Smooth muscle cell of trachea (primary cell): ENCODE data around the gene SPAG7. TPM values are rescaled to one million over a fixed set of nuclear protein-coding genes. Genes with fewer than 3 reads are reported as not detected.

ENCODE experiments used
- total RNA-seq: library from RNA; depleted of rRNA; stranded (reverse); fragments of >200 nt; gene quantifications from 2 replicates; pipeline ENCODE4 v1.2.1, GENCODE V29; 2014

The SPAG7 gene
- total RNA-seq: 43.2 and 56.1 TPM in 2 replicates

GRCh38 chr17:4967539-4968485 is at the start of gene SPAG7:
TSS of gene SPAG7 (minus strand) at chr17:4967817. CDS start at chr17:4967804, 13 bp downstream.

GRCh38 chr17:4997302-4998026 is 29.8 kb upstream of the SPAG7 start, which contains the start of the genes INCA1 and KIF1C:
TSS of gene INCA1 (minus strand) at chr17:4997522. CDS start at chr17:4994437, 3,085 bp downstream.
TSS of gene KIF1C (plus strand) at chr17:4997950. CDS start at chr17:5000247, 2,297 bp downstream.

GRCh38 chr17:4986951-4987766 is 19.5 kb upstream of the SPAG7 start, which contains the start of gene CAMTA2:
TSS of gene CAMTA2 (minus strand) at chr17:4987675. CDS start at chr17:4986222, 1,453 bp downstream.

GRCh38 chr17:4950746-4951204 is 16.8 kb downstream of the SPAG7 start, which contains the start of gene ENO3:
TSS of gene ENO3 (plus strand) at chr17:4951119. CDS start at chr17:4951830, 711 bp downstream.

GRCh38 chr17:4948166-4948930 is 19.3 kb downstream of the SPAG7 start, which contains the start of gene PFN1:
TSS of gene PFN1 (minus strand) at chr17:4948530. CDS start at chr17:4948394, 136 bp downstream.

GRCh38 chr17:4939796-4940554 is 27.6 kb downstream of the SPAG7 start, which contains the start of the genes RNF167 and SLC25A11:
TSS of gene RNF167 (plus strand) at chr17:4940268. CDS start at chr17:4940910, 642 bp downstream.
TSS of gene SLC25A11 (minus strand) at chr17:4940046. CDS start at chr17:4939910, 136 bp downstream.

GRCh38 chr17:4931963-4932362 is 35.7 kb downstream of the SPAG7 start, which contains the start of gene GP1BA:
TSS of gene GP1BA (plus strand) at chr17:4932277. CDS start at chr17:4932605, 328 bp downstream.

Other genes with a start within 250 kb of the SPAG7 start
- gene MED11, start 236.4 kb downstream of the SPAG7 start, total RNA-seq: 14.0 and 15.9 TPM in 2 replicates
- gene ZMYND15, start 228.0 kb downstream of the SPAG7 start, total RNA-seq: 0.15 and 0.33 TPM in 2 replicates
- 2.0 TPM in 1 of 2 replicates, not detected in the other for gene CXCL16, start 227.9 kb downstream of the SPAG7 start, total RNA-seq
- gene TM4SF5, start 195.9 kb downstream of the SPAG7 start, total RNA-seq: not detected in 2 replicates
- gene VMO1, start 181.5 kb downstream of the SPAG7 start, total RNA-seq: 0.83 and 1.0 TPM in 2 replicates
- gene GLTPD2, start 178.9 kb downstream of the SPAG7 start, total RNA-seq: not detected in 2 replicates
- 97.4 and 218 TPM in 2 replicates for gene PSMB6, start 171.7 kb downstream of the SPAG7 start, total RNA-seq
- 29.8 and 30.1 TPM in 2 replicates for gene PLD2, start 160.7 kb downstream of the SPAG7 start, total RNA-seq
- 39.4 and 40.6 TPM in 2 replicates for gene MINK1, start 134.5 kb downstream of the SPAG7 start, total RNA-seq
- 1.9 and 5.0 TPM in 2 replicates for gene C17orf107, start 68.3 kb downstream of the SPAG7 start, total RNA-seq
- gene CHRNE, start 64.7 kb downstream of the SPAG7 start, total RNA-seq: 0.87 and 1.2 TPM in 2 replicates
- gene GP1BA, start 35.5 kb downstream of the SPAG7 start, total RNA-seq: not detected in 2 replicates
- 49.3 and 52.8 TPM in 2 replicates for gene SLC25A11, start 27.8 kb downstream of the SPAG7 start, total RNA-seq
- gene RNF167, start 27.5 kb downstream of the SPAG7 start, total RNA-seq: 24.0 and 30.8 TPM in 2 replicates
- 605 and 662 TPM in 2 replicates for gene PFN1, start 19.3 kb downstream of the SPAG7 start, total RNA-seq
- 2.3 and 3.6 TPM in 2 replicates for gene ENO3, start 16.7 kb downstream of the SPAG7 start, total RNA-seq
- 16.7 and 20.3 TPM in 2 replicates for gene CAMTA2, start 19.9 kb upstream of the SPAG7 start, total RNA-seq
- gene INCA1, start 29.7 kb upstream of the SPAG7 start, total RNA-seq: 0.66 TPM in 1 of 2 replicates, not detected in the other
- 65.3 and 110 TPM in 2 replicates for gene KIF1C, start 30.1 kb upstream of the SPAG7 start, total RNA-seq
- gene SLC52A1, start 67.6 kb upstream of the SPAG7 start, total RNA-seq: under 0.01 TPM in 1 of 2 replicates, not detected in the other
- 1.5 and 1.9 TPM in 2 replicates for gene ZFP3, start 110.7 kb upstream of the SPAG7 start, total RNA-seq
- 6.8 and 7.8 TPM in 2 replicates for gene ZNF232, start 144.1 kb upstream of the SPAG7 start, total RNA-seq
- gene USP6, start 148.2 kb upstream of the SPAG7 start, total RNA-seq: under 0.01 TPM in 1 of 2 replicates, not detected in the other
- gene ZNF594, start 224.1 kb upstream of the SPAG7 start, total RNA-seq: 12.9 and 13.1 TPM in 2 replicates